GM19025 (cell line): ENCODE results near the gene HNRNPM.

Experiments used
- ATAC-seq: cut with Tn5 transposase; IDR thresholded peaks from one replicate; pipeline ENCODE4 v1.9.1; 2021; ENCODE audit warnings: mild to moderate bottlenecking, low read depth, moderate library complexity; ENCODE audit not compliant: unreplicated experiment

The HNRNPM gene

DNA sequence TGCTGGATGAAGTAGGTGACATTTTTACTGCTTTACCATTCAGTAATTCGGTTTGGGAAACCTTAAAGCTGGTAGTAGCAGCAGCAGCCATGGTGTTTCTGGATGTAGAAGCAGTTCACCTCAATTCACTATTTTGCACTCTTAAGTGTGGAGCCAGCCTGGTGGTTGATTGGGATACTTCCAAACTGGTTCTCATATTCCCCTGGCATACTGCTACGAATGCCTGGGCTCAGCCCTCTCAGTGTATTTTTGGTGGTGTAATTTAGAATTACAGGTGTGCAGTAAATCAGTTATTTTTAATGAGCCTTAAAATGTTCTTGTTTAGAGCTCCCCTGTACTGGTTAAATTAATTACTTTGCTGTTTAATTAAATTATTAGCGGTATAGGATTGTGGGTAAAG is 12.4 kb downstream of the HNRNPM start:
- ATAC-seq, result no peak

DNA sequence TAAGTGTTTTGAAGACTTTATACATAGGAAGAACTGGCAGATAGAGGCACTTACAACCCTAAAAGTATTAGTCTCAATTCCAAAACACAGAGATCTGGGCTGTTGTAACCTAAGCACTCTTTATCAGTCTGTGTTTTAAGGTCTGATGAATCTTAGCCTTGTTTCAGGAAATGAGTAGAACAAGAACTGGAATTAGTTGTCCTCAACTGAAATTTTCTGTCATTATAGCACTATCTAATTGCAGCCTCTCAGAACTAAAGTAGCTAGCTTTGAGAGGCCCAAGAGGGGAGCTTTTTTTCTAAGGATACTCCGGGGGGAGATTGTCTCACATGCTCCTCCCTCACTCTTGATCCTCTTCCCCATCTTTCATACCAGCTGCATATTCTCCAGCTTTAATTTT is 13.1 kb downstream of the HNRNPM start:
- no peak for ATAC-seq

DNA sequence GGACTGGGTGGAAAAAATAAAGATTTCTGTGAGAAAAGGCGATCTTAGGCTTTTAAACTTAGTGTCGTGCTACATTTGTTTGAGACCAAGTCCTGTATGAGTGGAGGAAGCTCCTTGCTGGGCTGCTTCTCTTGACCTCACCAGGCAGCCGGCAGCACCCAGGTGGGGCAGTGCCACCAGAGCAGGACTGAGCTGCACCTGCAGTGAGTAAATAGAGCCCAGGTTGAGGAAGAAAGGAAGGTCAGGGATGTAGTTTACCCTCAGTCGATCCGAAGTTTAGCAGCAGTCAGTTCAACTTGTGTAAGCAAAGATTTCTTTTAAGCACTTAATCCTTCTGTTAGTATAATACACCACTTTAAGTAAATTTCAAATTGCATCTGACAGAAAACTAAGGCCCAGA is 13.6 kb downstream of the HNRNPM start:
- ATAC-seq, result no peak

DNA sequence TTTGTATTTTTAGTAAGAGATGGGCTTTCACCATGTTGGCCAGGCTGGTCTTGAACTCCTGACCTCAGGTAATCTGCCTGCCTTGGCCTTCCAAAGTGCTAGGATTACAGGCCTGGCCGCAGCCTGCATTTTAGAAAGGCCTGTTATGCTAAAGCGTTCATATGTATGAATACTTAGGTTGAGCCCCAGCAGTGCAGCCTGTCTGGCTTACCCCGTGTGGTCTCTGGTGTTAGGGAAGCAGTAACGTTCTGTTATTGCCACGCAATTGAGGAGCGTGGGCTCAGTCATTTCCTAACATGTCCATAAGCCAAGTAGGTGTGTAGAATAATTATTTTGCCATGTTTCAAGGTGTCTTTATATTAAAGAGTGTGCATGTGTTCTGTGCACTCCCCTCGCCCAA is 14.3 kb downstream of the HNRNPM start:
- ATAC-seq, result no peak

DNA sequence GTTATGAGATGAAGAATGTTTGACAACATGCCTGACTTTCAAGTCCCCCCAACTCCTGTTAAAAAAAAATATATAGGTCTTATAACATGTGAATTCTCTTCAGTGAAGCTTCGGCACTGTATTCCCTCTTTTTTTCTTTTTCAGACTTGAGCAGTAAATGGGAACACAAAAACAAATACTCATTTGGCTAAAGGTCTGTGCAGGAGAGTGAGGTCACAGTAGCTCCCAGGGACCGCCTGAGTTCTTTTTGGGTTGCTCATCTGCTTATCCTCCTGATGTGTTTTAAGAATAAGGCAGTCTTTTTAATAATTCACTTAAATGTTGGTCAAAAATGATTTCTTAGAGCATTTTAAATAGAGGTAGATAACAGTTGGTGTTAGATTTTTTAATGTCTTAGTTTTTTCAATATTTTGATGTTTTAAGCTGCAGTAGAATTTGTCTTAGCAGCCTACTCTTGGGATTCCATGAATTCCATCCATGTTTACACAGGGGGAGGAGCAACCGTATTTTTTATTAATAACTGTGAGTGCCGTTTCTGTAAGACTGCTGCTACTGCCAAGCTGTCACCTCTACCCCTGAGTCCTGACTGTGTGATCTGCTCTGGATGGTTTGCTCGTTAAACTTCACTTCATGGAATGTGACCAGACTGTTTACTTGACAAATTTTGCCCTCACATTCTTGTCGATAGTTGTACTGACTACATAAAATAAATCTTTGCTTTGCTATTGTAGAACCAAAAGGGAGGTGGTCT is 14.9 kb downstream of the HNRNPM start:
- no peak for ATAC-seq

DNA sequence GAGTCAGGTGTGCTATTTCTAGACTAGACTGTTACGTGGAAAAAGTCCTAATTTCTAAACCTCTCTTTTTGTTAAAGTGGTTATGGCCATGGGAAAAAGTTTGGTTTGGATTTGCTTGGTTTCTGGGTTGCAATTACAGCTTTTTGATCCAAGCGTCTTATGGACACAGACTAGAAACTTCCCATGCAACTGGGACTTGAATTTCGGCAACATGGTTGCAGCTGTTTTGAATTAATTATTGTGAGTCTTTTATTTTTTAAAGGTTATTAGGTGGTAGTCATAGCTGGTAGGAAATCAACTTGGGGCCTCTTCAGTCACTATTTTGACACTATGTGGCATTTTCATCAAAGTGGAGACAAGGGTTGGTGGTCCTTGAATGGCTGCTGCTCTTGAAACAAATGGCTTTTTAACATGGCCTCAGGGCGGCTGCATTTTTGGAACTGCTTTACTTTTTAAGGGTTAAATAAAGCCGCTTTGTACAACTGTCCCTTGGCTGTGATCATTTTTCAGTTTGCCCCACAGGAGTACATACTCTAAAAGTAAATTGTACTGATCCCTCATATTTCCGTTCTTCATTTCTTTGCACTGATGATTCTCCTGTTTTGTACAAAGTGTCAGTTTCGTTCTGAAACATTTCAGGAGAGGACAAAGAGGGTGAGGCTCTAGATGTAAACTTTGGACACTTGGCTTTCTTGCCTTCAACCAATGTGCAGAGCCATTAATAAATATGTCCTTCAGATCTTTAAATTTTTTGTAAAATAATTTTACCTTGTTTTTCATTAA is 15.9 kb downstream of the HNRNPM start:
- ATAC-seq, result no peak

DNA sequence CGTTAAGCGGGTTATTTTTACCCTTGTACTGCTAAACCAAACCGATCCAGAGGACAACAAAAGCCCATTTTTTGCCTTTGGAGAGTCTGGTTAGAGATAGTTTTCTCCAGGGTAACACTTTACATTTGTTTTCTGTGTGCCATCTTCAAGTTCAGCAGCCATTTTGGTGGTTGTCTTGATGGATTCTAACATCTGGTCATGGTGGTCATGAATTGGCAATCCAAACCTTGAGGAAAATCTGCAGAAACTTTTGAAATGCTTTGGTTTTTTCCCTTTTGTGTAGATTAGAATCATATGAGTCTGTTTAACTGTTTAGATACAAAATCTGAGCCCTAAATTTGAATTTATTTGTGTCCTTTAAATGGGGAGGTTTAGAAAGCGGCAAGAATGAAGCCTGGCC is 16.6 kb downstream of the HNRNPM start:
- no peak for ATAC-seq

DNA sequence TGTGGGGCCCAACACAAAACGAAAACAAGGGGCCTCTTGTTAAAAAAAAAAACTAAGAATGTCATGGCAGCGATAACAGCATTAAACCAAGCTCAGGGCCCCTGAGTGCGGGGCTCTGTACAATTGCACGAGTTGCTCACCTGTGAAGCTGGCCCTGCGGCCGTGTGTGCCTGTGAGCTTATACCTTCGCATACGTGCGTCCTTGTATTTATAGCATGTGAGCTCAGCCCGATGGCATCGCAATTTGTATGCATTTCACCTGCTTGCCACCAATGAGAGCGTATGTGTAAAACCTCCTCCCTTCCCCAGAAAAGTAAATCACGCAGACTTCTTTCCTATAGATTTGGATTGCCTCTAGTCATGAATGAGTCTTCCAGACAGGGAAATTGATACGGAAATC is 17.1 kb downstream of the HNRNPM start:
- ATAC-seq, result no peak

DNA sequence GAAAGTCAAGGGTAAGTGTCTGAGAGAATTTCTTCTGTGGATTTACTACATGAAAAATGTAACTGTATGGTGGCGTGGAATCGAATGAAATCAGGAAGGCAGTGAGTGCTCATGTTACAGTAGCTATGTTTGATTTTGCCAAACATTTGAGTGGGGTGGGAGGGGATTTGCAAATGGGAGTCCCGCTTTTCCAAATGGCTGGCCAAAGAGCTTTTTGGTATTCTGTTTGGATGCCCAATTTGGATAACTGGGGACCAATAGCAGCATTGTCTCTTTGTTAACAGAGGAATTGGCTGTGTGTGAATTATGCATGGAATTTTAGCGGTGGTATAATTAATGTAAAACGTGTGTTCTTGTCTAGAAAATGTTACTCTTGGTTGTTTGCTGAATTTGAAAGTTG is 17.8 kb downstream of the HNRNPM start:
- no peak for ATAC-seq

DNA sequence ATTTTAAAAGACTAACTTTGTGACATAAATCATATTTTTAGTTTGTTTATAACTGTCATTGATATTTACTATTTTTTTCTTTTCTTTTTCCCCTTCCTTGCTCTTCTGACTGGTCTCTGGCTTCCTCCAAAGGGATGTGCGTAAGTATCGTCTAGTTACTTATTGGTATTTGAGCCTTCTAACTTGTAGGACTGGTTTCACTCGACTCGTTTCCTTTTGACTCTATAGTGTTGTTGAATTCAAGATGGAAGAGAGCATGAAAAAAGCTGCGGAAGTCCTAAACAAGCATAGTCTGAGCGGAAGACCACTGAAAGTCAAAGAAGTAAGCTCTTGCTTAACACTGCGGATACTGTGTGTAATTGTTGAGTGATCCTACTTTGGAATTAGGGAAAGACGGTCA is 18.6 kb downstream of the HNRNPM start:
- no peak for ATAC-seq

DNA sequence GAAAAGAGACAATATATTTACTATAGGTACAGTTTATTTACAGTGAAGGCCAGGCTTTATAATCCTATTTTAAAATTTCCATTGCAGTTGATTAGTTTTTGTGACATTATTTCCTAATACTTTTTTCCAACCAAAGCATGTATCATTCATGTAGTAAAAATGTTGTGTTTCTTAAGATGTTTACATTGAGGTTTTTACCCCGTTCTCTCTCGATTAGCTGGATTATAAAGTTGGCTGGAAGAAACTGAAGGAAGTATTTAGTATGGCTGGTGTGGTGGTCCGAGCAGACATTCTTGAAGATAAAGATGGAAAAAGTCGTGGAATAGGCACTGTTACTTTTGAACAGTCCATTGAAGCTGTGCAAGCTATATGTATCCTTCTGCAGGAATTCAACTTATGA is 21.2 kb downstream of the HNRNPM start:
- ATAC-seq, result no peak

DNA sequence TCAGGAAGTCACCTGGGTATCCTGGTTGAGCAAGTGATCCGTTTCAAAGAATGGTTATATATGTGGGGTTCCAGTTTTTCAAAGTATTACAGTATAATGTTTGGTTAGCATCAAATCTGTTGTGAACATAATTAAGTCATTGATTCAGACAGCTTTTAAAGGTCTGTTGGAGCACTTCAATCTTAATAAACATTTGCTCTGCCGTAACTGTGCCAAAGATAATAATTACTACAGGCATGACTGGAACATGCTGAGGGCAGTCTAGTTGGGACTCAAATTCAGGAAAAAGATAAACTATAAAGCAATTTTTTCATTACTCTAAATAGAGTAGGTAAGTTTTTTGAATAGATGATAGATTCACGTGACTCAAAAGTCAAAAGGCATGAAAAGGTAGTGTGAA is 23.3 kb downstream of the HNRNPM start:
- no peak for ATAC-seq

DNA sequence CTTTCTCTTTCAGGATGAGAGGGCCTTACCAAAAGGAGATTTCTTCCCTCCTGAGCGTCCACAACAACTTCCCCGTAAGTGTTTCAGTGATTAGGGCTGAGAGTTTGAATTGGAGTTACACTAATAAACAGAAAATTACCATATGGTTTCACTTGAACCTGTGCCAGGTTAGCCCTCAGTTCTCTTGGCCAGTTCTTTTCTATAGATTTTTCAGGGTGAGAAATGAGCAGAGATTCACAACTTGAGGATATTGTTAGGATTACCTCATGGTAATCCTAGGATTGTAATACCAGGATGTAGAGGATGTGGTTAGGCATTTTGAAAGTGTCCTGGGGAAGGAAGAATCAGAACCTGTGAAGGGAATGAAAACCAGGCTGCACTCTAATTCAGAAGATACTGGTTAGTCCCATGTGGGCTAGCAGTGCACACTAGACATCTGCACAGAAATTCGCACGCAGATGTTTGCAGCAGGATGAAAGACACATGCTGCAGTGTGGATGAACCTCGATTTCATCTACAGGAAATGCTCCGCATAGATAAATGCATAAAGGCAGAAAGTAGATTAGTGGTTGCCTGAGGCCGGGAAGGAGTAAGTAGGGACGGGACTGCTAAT is 24.1 kb downstream of the HNRNPM start:
- ATAC-seq, result no peak

DNA sequence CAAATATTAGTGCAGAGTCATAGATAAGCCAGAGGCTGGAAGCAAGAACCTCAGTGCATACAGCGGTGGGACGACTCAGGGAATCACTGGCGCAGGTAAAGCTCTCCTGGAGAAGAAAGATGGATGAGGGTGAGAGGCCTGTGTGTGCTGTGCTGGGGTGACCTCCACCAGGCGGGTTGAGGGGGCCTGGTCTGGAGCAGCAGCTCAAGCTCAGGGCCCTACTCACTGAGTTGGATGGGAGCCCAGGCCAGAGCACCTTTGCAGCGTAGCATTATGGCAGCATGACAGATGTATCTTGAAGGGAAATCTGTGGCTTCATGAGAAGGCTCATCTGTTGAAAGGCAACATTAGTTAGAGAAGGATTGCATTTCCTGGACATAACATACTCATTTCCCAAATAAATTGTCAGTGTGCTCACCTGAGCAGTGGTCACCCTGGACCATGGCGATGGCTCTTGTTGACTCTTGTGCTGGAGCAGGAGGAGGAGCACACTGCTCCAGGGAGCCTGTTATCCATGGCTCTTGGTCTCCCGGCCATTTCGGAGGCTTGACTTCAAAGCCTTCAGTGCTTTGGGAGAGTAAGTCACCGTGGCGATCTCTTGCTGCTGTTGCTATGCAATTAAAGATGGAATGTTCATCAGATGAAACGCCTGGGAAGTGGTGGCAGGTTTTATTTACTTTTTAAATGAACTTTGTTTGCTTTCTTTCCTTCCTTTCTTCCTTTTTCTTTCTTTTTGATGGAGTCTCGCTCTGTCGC is 25.0 kb downstream of the HNRNPM start:
- no peak for ATAC-seq

DNA sequence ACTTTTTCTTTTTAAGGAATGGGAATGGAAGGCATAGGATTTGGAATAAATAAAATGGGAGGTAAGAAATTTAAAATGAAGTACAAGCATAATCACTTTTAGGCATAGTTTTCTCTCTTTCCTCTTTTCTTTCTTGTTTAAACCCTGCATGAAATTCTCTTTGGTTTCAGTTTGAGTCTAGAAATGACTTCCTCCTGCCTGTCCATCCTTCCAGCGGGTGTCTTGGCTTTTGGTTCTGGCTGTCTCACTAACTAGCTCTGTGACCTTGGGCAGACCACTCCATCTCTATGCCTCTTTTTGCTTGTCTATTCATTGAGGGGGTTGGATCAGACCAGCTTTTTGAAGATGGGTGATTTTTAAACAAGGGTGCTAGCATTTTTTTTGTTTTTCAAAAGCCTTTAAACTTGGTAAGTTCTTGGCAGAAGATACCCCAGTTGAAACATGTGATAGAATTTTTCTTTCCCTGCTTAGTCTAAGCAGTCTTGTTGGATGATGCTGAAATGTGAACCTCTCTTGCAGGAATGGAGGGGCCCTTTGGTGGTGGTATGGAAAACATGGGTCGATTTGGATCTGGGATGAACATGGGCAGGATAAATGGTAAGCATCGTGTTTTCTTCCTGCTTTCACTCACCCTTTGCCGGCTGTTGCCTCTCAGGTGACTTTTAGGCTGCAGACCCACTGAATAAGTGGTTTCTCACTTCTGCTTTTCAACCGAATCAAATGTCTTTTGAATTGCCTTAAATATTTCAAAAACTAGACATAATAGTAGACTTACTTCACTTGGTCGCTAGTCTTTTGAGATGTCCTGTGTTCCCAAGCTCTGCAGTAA is 29.1 kb downstream of the HNRNPM start:
- no peak for ATAC-seq

DNA sequence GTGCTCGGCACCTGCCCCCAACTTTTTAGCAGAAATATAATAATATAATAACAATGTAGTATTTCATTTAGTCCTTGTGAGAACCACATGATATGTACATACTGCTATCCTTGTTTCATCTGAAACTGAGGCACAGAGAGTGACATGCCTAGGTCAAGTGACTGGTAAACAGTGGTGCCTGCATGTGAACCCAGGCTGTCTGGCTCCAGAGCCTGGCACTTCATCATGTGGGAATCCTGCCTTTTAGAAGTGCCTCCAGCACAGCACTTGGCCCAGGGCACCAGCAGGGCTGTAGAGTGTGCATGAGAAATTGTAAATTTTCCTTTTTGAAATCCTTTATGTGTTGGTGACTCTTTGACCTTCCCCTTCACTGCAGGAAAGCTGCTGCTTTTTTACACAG is 30.2 kb downstream of the HNRNPM start:
- ATAC-seq, result no peak

DNA sequence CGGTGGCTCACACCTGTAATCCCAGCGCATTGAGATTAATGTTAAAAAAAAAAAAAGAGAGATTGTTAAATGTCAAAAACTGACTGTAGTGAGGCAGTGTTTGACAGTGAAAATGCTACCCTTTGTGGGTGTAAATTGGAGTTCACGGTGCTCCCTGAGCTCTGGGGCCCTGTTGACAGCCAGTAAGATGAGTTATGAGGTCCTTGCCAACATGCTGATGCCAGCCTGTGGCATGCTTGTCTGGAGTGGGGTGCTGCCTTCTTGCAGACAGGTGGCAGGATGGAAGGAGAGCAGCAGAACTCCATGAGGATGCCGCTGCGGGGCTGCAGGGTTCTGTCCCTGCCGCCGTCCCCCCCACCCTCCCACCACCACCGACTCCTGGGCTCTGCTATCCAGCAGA is 31.7 kb downstream of the HNRNPM start:
- ATAC-seq, result no peak

DNA sequence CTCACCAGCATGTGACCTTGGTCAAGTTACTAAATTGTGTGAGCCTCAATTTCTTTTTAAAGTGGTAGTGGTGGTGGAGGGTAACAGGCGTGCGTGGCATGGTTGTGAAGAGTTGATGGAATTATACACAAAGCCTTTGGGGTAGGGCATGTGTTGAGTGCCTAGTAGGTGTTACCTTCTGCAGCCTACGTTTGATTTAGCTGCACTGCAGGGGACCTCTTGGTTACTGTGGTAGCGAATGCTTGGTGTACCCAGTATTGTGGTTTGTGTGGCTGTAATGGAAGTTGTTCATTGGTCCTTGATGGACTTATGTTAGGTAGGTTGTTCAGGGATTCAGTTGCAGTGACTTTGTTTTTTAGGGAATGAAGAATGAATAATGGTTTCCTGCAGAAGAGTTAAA is 33.1 kb downstream of the HNRNPM start:
- no peak for ATAC-seq

DNA sequence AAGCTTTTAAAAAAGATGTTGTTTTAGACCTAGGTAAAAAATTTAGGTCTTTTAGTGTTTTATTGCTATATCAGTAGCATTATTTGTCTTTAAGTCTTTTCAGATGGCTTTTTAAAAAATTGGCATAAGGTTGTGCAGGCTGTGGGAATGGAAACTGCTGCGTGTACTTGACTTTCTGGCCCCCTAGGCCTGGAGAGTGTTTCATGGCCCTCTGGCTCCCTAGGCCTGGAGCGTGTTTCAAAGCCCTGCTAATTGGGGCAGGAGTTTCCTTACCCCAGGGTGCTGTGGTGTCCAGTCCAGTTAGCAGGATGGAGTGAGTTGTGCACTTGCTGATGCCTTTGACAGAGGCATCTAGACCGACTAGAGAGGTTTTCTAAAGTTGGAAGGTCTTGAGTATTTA is 33.8 kb downstream of the HNRNPM start:
- ATAC-seq, result no peak

DNA sequence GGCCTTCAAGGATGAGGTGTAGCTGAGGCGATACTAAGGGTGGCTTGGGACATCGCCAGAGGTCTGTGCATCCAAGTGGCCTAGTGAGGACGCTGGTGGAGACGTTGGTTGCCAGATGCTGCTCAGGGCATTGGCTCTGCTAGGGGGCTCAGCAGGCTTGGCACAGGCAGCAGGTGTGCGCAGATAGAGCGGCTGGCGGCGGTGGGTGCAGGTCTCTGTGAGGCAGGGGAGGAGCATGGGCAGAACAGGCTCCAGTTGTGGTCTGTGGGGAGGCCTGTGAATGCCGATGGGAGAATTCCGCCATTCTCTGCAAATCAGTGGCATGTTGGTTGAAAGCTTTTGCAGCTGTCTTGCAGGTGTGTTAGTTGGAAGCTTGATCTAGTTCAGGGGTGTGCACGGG is 36.4 kb downstream of the HNRNPM start:
- ATAC-seq, result no peak
